ENCODE data around the gene EPS8. TPM values are rescaled to one million over a fixed set of nuclear protein-coding genes. Genes with fewer than 3 reads are reported as not detected.

The EPS8 gene
- total RNA-seq, 2 experiments from 2014 or later = 1.4 to 2.1 TPM

Other genes with a start within 250 kb of the EPS8 start
- 10 to 100 TPM; 70.2 to 96.3 TPM for gene STRAP, start 93.0 kb upstream of the EPS8 start, total RNA-seq
- 10 to 100 TPM; 22.3 to 24.1 TPM for gene DERA, start 121.9 kb upstream of the EPS8 start, total RNA-seq

All from activated CD8-positive, alpha-beta memory T cell treated with anti-CD3 and anti-CD28 coated beads, Interleukin-2, amount 10 ng/mL, durations not matched to agents 7 days and 5 days (primary cell).